Measurements from ENCODE around the gene DDX17. TPM values are rescaled to one million over a fixed set of nuclear protein-coding genes. Genes with fewer than 3 reads are reported as not detected.

DDX17 gene
- total and polyA plus RNA-seq, 2 of the 4 experiments (the other 2 are of a cell fraction): 240 to 371 TPM

- H2BK15ac ChIP-seq (ENCODE audit: low read depth, low read length): no peak overlapping the region
- no peak overlapping the region for H2BK20ac ChIP-seq (ENCODE audit: low read depth, low read length)
- no peak overlapping the region for H2AK9ac ChIP-seq (replicated peaks; ENCODE audit: low read depth, low read length, poor library complexity)
- no peak overlapping the region for H3K14ac ChIP-seq (replicated peaks; ENCODE audit: low read depth, low read length)
- no peaks in the 10 kb centered on the region for H3K9me3 ChIP-seq (ENCODE audit: control insufficient read depth, insufficient read depth, low read length)
- ATAC-seq (ENCODE audit: low read depth) (no peak), DNase-seq (no peak)
- H3K9ac ChIP-seq (ENCODE audit: low read depth, low read length): no peak overlapping the region
- peaks cover 79% of the 10 kb centered on the region for H4K20me1 ChIP-seq (ENCODE audit: insufficient read depth, low read length)
- no peak overlapping the region for H2AK5ac ChIP-seq (ENCODE audit: low read depth, low read length)
- 0 out of 2 replicates have a peak, but pooled peaks cover 2% of the 10 kb centered on the region for H3K9me1 ChIP-seq (ENCODE audit: insufficient read depth, low read length)
- WGBS, 2 experiments (ENCODE audit: extremely low coverage in 2 of 2, insufficient read length in 1 of 2): 85% methylated on average over 4 of the region's 10 CpGs; no CpG with 5 or more reads in 1 of the 2 experiments
- peaks cover 0 to 28% of the 10 kb centered on the region in 2 experiments; a peak in 3 of 4 replicates for H3K79me1 ChIP-seq (ENCODE audit: low read depth in 1 of 2, low read length in 2 of 2)
- in situ Hi-C loops (cut with MboI; ENCODE audit: low sequenced_read_pairs): no loop called here
- intact Hi-C loops (cut with micrococcal nuclease): loop anchor here (5.0 kb wide), 1 partner anchor 70 kb away; the partner anchor contains the start of gene DMC1
- peaks cover 44% of the 10 kb centered on the region for H3K36me3 ChIP-seq (ENCODE audit: control insufficient read depth, insufficient read depth, low read length)
- no peaks in the 10 kb centered on the region for H3K27me3 ChIP-seq (ENCODE audit: control insufficient read depth, insufficient read depth, low read length)
- no TSS peak for BruUV-seq (replicated peaks)
- no peak overlapping the region for H3K27ac ChIP-seq (ENCODE audit: insufficient read depth, low read length)
- no peak overlapping the region for H4K5ac ChIP-seq (ENCODE audit: low read depth, low read length)
- TF ChIP-seq MAFK (IDR thresholded peaks at IDR 0.05; ENCODE audit: low read depth, low read length) (no peak), CTCF (conservative IDR thresholded peaks at IDR 0.05; ENCODE audit: low read depth, low read length) (no peak), MAZ (IDR thresholded peaks at IDR 0.05; ENCODE audit: borderline replicate concordance, low read depth, low read length) (no peak), CHD1 (IDR thresholded peaks at IDR 0.05; ENCODE audit: low read depth, low read length) (no peak), SMC3 (IDR thresholded peaks at IDR 0.05; ENCODE audit: low read depth, low read length) (no peak), ELK1 (IDR thresholded peaks at IDR 0.05; ENCODE audit: borderline replicate concordance, low read depth, low read length) (no peak), RFX5 (IDR thresholded peaks at IDR 0.05; ENCODE audit: low read depth, low read length) (no peak), RAD21 (IDR thresholded peaks at IDR 0.05; ENCODE audit: low read length) (no peak), RCOR1 (IDR thresholded peaks at IDR 0.05; ENCODE audit: insufficient replicate concordance, low read length) (no peak), CEBPB (IDR thresholded peaks at IDR 0.05; ENCODE audit: low read depth, low read length) (no peak)
- H3K18ac ChIP-seq (ENCODE audit: low read depth, low read length): no peak overlapping the region
- no peak overlapping the region for H2BK120ac ChIP-seq (ENCODE audit: low read depth, low read length)
- H2BK5ac ChIP-seq (ENCODE audit: low read depth, low read length, poor library complexity, severe bottlenecking): no peak overlapping the region
- dilution Hi-C loops (cut with HindIII; ENCODE audit: low sequenced_read_pairs, unreplicated experiment): no loop called here
- no peak overlapping the region for H3K4ac ChIP-seq (ENCODE audit: low read depth, low read length)
- H4K8ac ChIP-seq (ENCODE audit: low read depth in 2 of 2, low read length in 2 of 2): no peak overlapping the region
- no peak overlapping the region for H2AFZ ChIP-seq (replicated peaks; ENCODE audit: low read length, poor library complexity)
- H3K4me2 ChIP-seq (ENCODE audit: low read depth, low read length): no peak overlapping the region
- ChIA-PET CTCF (interaction anchor here (1.3 kb wide), 1 partner anchor 11 kb away, joined by 5 read pairs; no protein-coding TSS in a partner anchor), POLR2A (ENCODE audit: unreplicated experiment) (interaction anchor here (0.5 to 0.6 kb wide), 3 partner anchors 40 to 407 kb away, joined by 3 to 4 read pairs (median 3); no protein-coding TSS in a partner anchor)
- H3K23ac ChIP-seq (ENCODE audit: low read depth, low read length): peak overlapping the region; percentile 34; the same call in 1 of the 2 replicates
- no peak overlapping the region for H3K4me3 ChIP-seq (ENCODE audit: insufficient read depth, low read depth, low read length)
- peaks cover 9% of the 10 kb centered on the region for H3K4me1 ChIP-seq (ENCODE audit: control insufficient read depth, insufficient read depth, low read length)
- H3K56ac ChIP-seq (ENCODE audit: extremely low read depth, insufficient read depth, low read length): no peak overlapping the region
- no peak overlapping the region for H4K91ac ChIP-seq (ENCODE audit: insufficient read depth, low read depth, low read length)
Measured at GRCh38 chr22:38501797-38502672, 4.1 kb downstream of the DDX17 start.
